ENCODE measurements around the gene LDB2.
"Not testable (repeated sequence)": the region's sequence is repeated elsewhere in the genome, so short reads cannot be mapped to it uniquely, and the experiment has no call there.

Gene LDB2

GRCh38 chr4:16897991-16898827 is at the start of gene LDB2:
LDB2 (minus strand) TSS chr4:16898645.
- no peak for DNase-seq

DNA sequence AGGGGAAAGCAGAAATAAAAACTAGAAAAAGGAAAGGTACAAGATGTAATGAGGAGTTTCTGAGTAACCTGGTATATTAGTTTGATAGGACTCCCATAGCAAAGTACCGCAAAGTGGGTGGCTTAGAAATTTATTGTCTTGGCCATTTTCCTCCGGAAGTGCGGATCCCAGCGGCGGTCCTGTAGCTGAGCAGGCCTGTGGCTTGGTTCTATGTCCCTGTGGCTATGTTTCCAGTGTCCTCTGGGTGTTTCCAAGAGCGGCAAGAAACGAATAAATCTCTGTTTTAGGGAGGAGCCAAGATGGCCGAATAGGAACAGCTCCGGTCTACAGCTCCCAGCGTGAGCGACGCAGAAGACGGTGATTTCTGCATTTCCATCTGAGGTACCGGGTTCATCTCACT is 44.0 kb upstream of the LDB2 start:
- no peak for DNase-seq

- no peak for DNase-seq
Measured at GRCh38 chr4:16939178-16939577, 40.7 kb upstream of the LDB2 start.

DNA sequence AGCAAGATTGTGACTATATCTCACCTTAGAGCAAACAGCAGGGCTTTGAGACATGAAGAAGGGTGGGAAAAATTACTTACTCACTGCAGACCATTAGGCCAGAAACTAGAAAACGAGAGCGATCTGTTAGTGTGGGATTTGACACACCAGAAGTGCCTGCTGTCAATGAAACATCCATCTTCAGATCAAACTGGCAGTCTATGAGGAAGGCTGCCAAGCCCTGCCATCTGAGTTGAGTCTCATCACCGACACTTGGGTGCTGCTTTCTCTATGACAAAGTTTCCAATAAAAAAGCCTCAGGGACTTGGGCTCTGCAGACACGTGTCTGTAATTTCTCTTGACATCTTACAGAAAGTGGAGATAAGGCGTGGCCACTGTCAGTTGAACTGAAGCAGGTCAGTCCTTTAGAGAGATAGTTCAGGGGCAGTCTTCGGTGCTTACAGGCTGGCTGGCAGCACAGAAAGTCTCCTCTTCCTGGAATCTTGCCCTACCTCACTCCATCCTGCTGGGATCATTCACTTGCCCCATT is 40.1 kb upstream of the LDB2 start:
- no peak for DNase-seq

GRCh38 chr4:16931339-16932305 is 33.2 kb upstream of the LDB2 start:
- DNase-seq = no peak

DNA sequence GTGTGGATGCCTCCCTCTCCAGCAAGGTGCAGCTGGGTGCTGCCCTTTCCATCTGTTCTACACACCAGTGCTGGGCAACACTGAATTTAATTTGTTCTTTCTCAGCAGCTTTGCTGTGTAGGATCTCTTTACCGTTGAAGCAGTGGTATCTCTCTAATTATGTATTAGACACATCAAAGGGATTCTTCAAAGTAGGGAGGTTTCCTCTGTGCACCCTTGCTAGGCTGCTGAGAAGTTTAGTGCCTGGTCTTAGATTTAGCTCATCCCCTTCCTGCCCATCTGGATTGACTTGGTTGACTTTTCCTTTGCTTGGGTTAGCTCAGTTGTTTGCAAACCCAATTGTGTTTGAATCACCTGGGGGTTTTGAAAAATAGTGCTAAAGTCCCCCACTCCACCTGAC is 27.8 kb upstream of the LDB2 start:
- DNase-seq = no peak

DNA sequence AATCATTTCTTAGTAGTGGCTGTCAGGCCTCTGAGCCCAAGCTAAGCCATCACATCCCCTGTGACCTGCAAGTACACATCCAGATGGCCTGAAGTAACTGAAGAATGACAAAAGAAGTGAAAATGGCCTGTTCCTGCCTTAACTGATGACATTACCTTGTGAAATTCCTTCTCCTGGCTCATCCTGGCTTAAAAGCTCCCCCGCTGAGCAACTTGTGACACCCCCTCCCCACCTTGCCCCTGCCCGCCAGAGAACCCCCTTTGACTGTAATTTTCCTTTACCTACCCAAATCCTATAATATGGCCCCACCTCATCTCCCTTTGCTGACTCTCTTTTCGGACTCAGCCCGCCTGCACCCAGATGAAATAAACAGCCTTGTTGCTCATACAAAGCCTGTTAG is 20.3 kb upstream of the LDB2 start:
- not testable (repeated sequence) for DNase-seq

DNA sequence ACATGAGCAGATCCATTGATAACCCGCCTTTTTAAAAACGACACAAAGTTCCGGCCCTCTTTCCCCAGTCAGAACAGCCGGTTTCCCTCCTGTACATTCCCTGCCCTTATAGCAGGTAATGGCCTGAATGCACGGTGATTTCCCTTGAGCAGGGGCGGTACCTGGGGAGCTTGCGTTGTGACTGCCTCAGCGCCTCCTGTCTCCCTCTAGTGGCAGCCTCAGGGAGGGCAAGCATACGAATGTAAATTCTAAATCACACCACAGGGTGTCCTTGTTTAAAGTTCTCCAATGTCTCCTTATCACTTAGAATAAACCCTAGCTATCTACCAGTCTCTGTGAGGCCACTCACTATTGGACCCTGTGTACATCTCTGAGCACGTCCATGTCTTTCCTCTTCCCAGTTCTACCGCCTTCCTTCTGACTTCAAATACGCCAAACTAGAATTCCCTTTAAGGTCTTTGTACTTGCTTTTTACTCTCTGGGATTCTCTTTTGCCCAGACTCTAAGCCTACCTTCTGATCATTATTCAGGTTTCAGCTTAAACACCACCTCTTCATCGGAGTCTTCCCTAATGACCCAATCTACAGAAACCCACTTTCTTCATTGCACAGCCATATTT is 18.4 kb upstream of the LDB2 start:
- DNase-seq = peak; percentile 53

- DNase-seq = no peak
Measured at GRCh38 chr4:16916031-16916430, 17.6 kb upstream of the LDB2 start.

GRCh38 chr4:16914208-16914607 is 15.8 kb upstream of the LDB2 start:
- no peak for DNase-seq

DNA sequence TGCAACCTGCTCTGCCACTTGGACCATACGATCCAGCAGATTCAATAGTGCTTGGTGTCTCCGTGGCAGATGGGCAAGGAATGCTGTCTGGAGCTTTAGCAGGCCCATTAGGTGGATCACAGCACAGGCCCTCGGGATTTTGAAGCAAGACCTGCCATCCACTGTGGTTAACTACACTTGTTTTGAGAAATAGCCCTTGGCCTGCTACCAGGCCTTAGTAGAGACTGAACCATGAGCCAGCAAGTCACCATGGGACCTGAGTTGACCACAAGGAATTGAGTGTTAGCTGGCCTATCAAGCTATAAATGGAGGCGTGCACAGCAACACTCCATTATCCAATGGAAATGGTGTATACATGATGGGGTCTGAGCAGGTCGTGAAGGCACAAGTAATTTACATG is 14.5 kb upstream of the LDB2 start:
- no peak for DNase-seq

DNA sequence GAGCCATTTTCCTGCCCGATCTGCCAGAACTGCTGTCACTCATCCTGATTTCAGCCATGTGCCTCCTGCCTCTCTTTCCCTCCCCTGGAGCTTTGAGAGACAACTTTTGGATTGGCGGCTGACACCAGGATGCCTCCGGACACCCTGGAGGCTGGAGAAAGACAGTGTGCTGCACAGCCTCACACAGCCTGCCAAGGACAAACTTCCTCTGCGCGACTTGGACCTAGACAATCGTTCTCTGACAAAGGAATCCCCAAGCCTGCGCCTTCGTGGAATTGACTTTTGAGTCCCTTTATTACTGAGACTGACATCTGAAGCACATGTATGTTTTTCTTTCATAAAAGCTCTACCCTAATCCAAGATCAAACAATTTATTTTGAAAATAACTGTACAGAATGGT is 10.8 kb upstream of the LDB2 start:
- DNase-seq = no peak

- no peak for DNase-seq
Measured at GRCh38 chr4:16908377-16909021, 10.1 kb upstream of the LDB2 start.

DNA sequence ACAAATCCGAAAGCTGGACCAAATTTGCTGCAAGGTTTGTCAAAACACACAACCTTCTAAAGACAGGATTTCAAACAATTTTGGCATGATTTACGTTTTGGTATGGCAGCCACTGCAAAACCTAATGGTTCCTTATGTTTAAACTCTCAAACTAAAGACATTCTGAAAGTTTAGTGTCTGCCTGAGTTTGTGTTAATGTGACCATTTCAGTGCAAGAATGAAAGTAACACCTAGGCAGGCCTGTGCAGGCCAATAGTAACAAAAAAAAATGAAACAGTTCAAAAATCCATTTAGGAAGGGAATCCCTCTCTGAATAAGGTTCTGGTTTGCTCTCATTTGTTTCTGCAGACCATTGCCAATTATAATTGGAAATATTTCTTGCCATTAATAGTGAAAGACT is 1.9 kb upstream of the LDB2 start:
- DNase-seq = no peak

DNA sequence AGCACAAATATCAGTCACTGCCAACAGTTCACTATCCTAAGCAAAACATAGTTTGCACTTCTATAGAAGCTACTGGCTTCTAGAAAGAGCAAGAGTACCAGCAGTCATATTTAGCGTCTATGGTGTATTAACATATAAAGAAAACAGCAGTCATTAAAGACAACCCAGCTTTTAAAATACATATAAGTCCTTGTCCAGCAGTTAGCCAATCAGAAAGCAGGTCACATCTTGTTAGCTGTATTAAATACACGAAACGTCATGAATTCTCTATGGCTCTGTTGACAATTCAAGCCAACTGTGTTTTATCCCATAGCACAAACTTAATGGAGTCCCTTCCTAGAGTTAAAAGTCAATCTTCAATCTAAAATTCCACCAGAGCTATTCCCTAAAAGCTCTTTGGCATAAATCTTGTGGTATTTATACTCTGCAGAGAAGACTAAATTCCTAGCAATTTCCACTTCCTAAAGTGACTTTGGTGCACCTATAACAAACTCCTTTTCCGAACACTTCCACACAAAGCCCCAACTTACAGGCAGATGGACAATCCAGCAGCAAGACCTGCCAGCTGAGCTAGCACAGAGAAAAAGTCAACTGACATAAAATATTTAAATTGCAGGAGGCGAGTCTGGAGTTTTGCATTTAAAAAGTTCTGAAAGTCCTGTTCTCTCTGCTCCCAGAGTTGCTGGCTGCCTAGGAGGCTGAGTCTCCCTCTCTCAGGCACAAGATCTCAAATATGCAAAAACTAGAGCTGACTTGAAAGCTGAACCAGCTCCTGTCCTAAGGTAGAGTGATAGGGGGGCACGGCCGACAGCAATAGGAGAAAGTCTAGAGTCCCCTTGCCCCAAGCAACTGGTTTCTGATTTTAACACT is 1.3 kb downstream of the LDB2 start:
- DNase-seq = no peak

DNA sequence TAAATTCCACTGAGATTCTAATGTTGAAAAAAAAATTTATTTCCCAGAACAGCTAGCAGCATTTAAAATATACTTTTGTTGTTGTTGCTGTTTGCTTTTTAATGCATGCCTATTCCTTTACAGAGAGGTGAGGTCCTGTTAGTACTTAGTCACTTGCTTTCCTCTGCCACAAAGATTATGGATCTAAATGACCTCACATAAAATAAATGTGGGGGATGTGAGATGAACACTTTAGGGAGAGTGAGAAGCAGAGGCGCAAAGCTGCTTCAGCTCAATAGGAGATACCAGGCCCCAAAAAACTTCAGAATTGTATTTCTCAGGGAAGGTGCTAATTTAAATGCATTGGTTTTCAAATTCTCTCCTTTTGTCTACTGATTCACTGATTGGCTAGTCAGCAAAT is 4.0 kb downstream of the LDB2 start:
- no peak for DNase-seq

GRCh38 chr4:16893141-16893651 is 5.2 kb downstream of the LDB2 start:
- DNase-seq = no peak

GRCh38 chr4:16890651-16891050 is 7.8 kb downstream of the LDB2 start:
- no peak for DNase-seq

- no peak for DNase-seq
Measured at GRCh38 chr4:16889945-16890344, 8.5 kb downstream of the LDB2 start.

GRCh38 chr4:16887887-16888286 is 10.6 kb downstream of the LDB2 start:
- no peak for DNase-seq

DNA sequence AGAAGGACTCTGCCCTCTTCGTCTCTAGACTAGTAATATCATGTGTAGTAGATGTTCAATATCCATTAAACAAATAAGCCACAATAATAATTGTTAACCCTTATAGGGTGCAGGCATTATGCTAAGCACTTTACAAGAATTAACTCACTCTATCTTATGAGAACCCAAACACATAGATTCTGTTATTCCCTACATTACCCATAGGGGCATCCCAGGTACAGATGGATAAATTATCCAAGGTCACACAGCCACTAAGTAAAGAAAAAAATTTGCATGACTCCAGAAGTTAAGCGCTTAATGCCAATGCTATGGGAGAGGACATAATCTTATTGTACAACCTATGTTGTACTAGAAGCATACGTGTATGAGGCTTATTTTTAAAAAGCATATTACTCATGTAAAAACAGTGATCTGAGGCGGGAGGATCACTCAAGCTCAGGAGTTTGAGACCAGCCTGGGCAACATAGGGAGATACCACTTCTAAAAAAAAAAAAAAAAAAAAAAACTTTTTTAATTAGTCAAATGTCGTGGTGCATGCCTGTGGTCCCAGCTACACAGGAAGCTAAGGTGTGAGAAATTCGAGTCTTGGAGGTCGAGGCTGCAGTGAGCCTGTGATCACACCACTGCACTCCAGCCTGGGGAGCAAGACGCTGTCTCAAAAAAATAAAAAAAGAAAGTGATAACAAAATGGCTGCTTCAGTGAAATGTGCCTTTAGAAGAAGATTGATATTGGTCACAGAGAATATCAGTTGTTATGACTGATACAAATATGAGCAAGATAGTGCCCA is 13.6 kb downstream of the LDB2 start:
- no peak for DNase-seq
